Measurements from ENCODE around the gene EXOG.

The EXOG gene

GRCh38 chr3:38496131-38496910 lies at the start of gene EXOG:
Gene EXOG (plus strand): TSS chr3:38496340. CDS start chr3:38496368, 28 bp downstream.
- peak; percentile 60 for DNase-seq

GRCh38 chr3:38446812-38447211 lies 49.3 kb upstream of the EXOG start:
- no peak for DNase-seq

GRCh38 chr3:38450853-38451252 lies 45.3 kb upstream of the EXOG start:
- no peak for DNase-seq

GRCh38 chr3:38453075-38453912 lies 42.8 kb upstream of the EXOG start, which contains the start of gene ACVR2B:
Gene ACVR2B (plus strand): TSS chr3:38453890. CDS start chr3:38454323, 433 bp downstream.
- DNase-seq: peak; percentile 22

- no peak for DNase-seq
Observed at GRCh38 chr3:38453913-38454177, 42.3 kb upstream of the EXOG start.

GRCh38 chr3:38454178-38454883 lies 41.8 kb upstream of the EXOG start:
- DNase-seq: no peak

- peak; percentile 64 for DNase-seq
Observed at GRCh38 chr3:38454884-38455638, 41.1 kb upstream of the EXOG start.

- peak; percentile 64 for DNase-seq
Observed at GRCh38 chr3:38455639-38456430, 40.3 kb upstream of the EXOG start.

- no peak for DNase-seq
Observed at GRCh38 chr3:38457111-38458003, 38.8 kb upstream of the EXOG start.

- DNase-seq: no peak
Observed at GRCh38 chr3:38458796-38459498, 37.2 kb upstream of the EXOG start.

GRCh38 chr3:38459499-38460048 lies 36.6 kb upstream of the EXOG start:
- DNase-seq: no peak

- no peak for DNase-seq
Observed at GRCh38 chr3:38460377-38461270, 35.5 kb upstream of the EXOG start.

GRCh38 chr3:38465588-38466154 lies 30.5 kb upstream of the EXOG start:
- DNase-seq: no peak

GRCh38 chr3:38468765-38469164 lies 27.4 kb upstream of the EXOG start:
- no peak for DNase-seq

GRCh38 chr3:38469852-38470251 lies 26.3 kb upstream of the EXOG start:
- DNase-seq: no peak

- no peak for DNase-seq
Observed at GRCh38 chr3:38471260-38471857, 24.8 kb upstream of the EXOG start.

GRCh38 chr3:38472342-38472741 lies 23.8 kb upstream of the EXOG start:
- no peak for DNase-seq

- no peak for DNase-seq
Observed at GRCh38 chr3:38473229-38473628, 22.9 kb upstream of the EXOG start.

Data from DMS79 (cell line).